Smooth muscle cell (in vitro differentiated cells): ENCODE data around the gene B4GALT5. TPM values are rescaled to one million over a fixed set of nuclear protein-coding genes. Genes with fewer than 3 reads are reported as not detected.
A peak's percentile ranks its signal among the peaks of the same experiment; 100 is the strongest.

Source experiments
- DNase-seq: peaks from one replicate; lab custom pipeline; 2025; ENCODE audit not compliant: unreplicated experiment; lab: John Stamatoyannopoulos, UW
- H2AFZ ChIP-seq: fragments of 200-600 bp; sonication (generic); 2 replicates; pipeline ENCODE4 v1.6.0; 2016; ENCODE audit warnings: antibody characterized with exemption, low read depth, mild to moderate bottlenecking
- H3F3A ChIP-seq: fragments of 200-600 bp; sonication (generic); 2 replicates; pipeline ENCODE4 v1.6.0; 2017; ENCODE audit warnings: antibody characterized with exemption, low read depth
- H3K27ac ChIP-seq: fragments of 200-600 bp; sonication (generic); 2 replicates; pipeline ENCODE4 v1.5.1; 2016; ENCODE audit warnings: low read depth, mild to moderate bottlenecking
- H3K27me3 ChIP-seq: fragments of 200-600 bp; sonication (generic); 2 replicates; pipeline ENCODE4 v1.6.1; 2016; ENCODE audit warnings: low read depth, mild to moderate bottlenecking
- H3K36me3 ChIP-seq: fragments of 200-600 bp; sonication (generic); 2 replicates; pipeline ENCODE4 v1.5.1; 2016; ENCODE audit warnings: low read depth
- H3K4me1 ChIP-seq: fragments of 200-600 bp; sonication (generic); 2 replicates; pipeline ENCODE4 v1.5.1; 2016; ENCODE audit warnings: low read depth
- H3K4me2 ChIP-seq: fragments of 200-600 bp; sonication (generic); 2 replicates; pipeline ENCODE4 v1.6.0; 2016; ENCODE audit warnings: mild to moderate bottlenecking
- H3K4me3 ChIP-seq: fragments of 200-600 bp; sonication (generic); 2 replicates; pipeline ENCODE4 v1.5.1; 2016; ENCODE audit warnings: mild to moderate bottlenecking
- H3K79me2 ChIP-seq: fragments of 200-600 bp; sonication (generic); 2 replicates; pipeline ENCODE4 v1.6.0; 2016; ENCODE audit warnings: low read depth, mild to moderate bottlenecking
- H3K9ac ChIP-seq: fragments of 200-600 bp; sonication (generic); 2 replicates; pipeline ENCODE4 v1.6.0; 2016; ENCODE audit warnings: low read depth
- H3K9me3 ChIP-seq: fragments of 200-600 bp; sonication (generic); replicated peaks from 2 replicates; pipeline ENCODE4 v1.5.1; 2016; ENCODE audit warnings: low read depth
- H4K20me1 ChIP-seq: fragments of 200-600 bp; sonication (generic); 2 replicates; pipeline ENCODE4 v1.6.0; 2016; ENCODE audit warnings: low read depth
- CTCF ChIP-seq: fragments of 200-600 bp; sonication (generic); IDR thresholded peaks from 2 replicates; pipeline ENCODE4 v1.5.1; 2017; ENCODE audit warnings: borderline replicate concordance, mild to moderate bottlenecking, antibody characterized with exemption; ENCODE audit not compliant: insufficient read depth, poor library complexity, severe bottlenecking
- WGBS: methylation state at CpG from one replicate; pipeline ENCODE4 v1.1.7; 2016; ENCODE audit warnings: low lambda C conversion rate; 5-methylcytosine and 5-hydroxymethylcytosine counted together
- polyA plus RNA-seq: library from polyadenylated mRNA; unstranded; fragments of >200 nt; fragmentation: Nextera tagmentation; extraction: Ambion mirVana; gene quantifications from 2 replicates; pipeline ENCODE4 v1.2.1, GENCODE V29; 2016
- total RNA-seq: library from RNA; depleted of rRNA; stranded (reverse); fragments of >200 nt; gene quantifications from 2 replicates; pipeline ENCODE4 v1.2.3, GENCODE V29; 2014

The B4GALT5 gene
- total and polyA plus RNA-seq, 2 experiments from 2014 or later: 8.2 to 26.0 TPM

- Histone ChIP-seq H3K79me2 (peaks cover 82% of the 10 kb centered on the region), H2AFZ (no peak overlapping the region), H3K27ac (peak overlapping the region; percentile 77), H3K9me3 (no peaks in the 10 kb centered on the region), H3K9ac (no peak overlapping the region), H3K27me3 (no peaks in the 10 kb centered on the region), H3K4me1 (peaks cover 75% of the 10 kb centered on the region), H4K20me1 (peaks cover 55% of the 10 kb centered on the region), H3F3A (peaks cover 38% of the 10 kb centered on the region), H3K36me3 (no peaks in the 10 kb centered on the region), H3K4me3 (no peak overlapping the region), H3K4me2 (no peak overlapping the region)
- no peak for TF ChIP-seq CTCF
- WGBS: 62% methylated on average over 8 of the region's 8 CpGs
- DNase-seq: no peak
These were observed 31.4 kb downstream of the B4GALT5 start for GRCh38 chr20:49682278-49682677.

GRCh38 chr20:49681850-49682216 is 31.8 kb downstream of the B4GALT5 start:
- no peak overlapping the region for H3K4me2 ChIP-seq
- H3K9me3 ChIP-seq: no peaks in the 10 kb centered on the region
- peaks cover 40% of the 10 kb centered on the region for H3F3A ChIP-seq
- H3K36me3 ChIP-seq: no peaks in the 10 kb centered on the region
- H3K27ac ChIP-seq: peak overlapping the region; percentile 77
- H4K20me1 ChIP-seq: peaks cover 50% of the 10 kb centered on the region
- no peaks in the 10 kb centered on the region for H3K27me3 ChIP-seq
- H3K4me1 ChIP-seq: peaks cover 73% of the 10 kb centered on the region
- no peak overlapping the region for H3K9ac ChIP-seq
- H3K4me3 ChIP-seq: no peak overlapping the region
- no peak overlapping the region for H2AFZ ChIP-seq
- 91% methylated on average over 3 of the region's 3 CpGs for WGBS
- DNase-seq: no peak
- no peak for TF ChIP-seq CTCF
- H3K79me2 ChIP-seq: peaks cover 82% of the 10 kb centered on the region

GRCh38 chr20:49680484-49680883 is 33.2 kb downstream of the B4GALT5 start:
- DNase-seq: no peak
- TF ChIP-seq CTCF: no peak
- 70% methylated on average over 6 of the region's 6 CpGs for WGBS
- Histone ChIP-seq H2AFZ (no peak overlapping the region), H3K4me3 (no peak overlapping the region), H3K79me2 (peaks cover 83% of the 10 kb centered on the region), H3K27me3 (no peaks in the 10 kb centered on the region), H3K36me3 (no peaks in the 10 kb centered on the region), H4K20me1 (peaks cover 49% of the 10 kb centered on the region), H3K4me2 (peak overlapping the region; percentile 74), H3K9me3 (no peaks in the 10 kb centered on the region), H3K27ac (peak overlapping the region; percentile 77), H3K4me1 (peaks cover 71% of the 10 kb centered on the region), H3F3A (peaks cover 35% of the 10 kb centered on the region), H3K9ac (no peak overlapping the region)

- peak overlapping the region; percentile 74 for H3K4me2 ChIP-seq
These were observed 34.0 kb downstream of the B4GALT5 start for GRCh38 chr20:49679634-49680033.

More at GRCh38 chr20:49679634-49680033, 34.0 kb downstream of the B4GALT5 start:
- Histone ChIP-seq H3K36me3 (no peaks in the 10 kb centered on the region), H3K79me2 (peaks cover 83% of the 10 kb centered on the region), H3K4me1 (peaks cover 71% of the 10 kb centered on the region), H3K9me3 (no peaks in the 10 kb centered on the region), H3K9ac (no peak overlapping the region), H3K27me3 (no peaks in the 10 kb centered on the region), H4K20me1 (peaks cover 49% of the 10 kb centered on the region), H3K4me3 (no peak overlapping the region), H3K27ac (peak overlapping the region; percentile 77), H3F3A (peaks cover 35% of the 10 kb centered on the region), H2AFZ (no peak overlapping the region)
- WGBS: 79% methylated on average over 1 of the region's 1 CpG
- DNase-seq: no peak
- TF ChIP-seq CTCF: no peak
